Epithelial cell of proximal tubule (primary cell): Measurements from ENCODE around the gene CSTB. TPM values are rescaled to one million over a fixed set of nuclear protein-coding genes. Genes with fewer than 3 reads are reported as not detected.

Source experiments
- DNase-seq: peaks from one replicate; pipeline ENCODE4 v3.0.0-alpha.2; 2011; ENCODE audit warnings: low read depth
- H3K4me3 ChIP-seq: 2 replicates; pipeline ENCODE4 v1.5.1; 2011; ENCODE audit warnings: low read depth, mild to moderate bottlenecking, low read length
- total RNA-seq: library from RNA; depleted of rRNA; stranded (reverse); fragments of >200 nt; gene quantifications from 2 replicates; pipeline ENCODE4 v1.2.3, GENCODE V29; 2015
- TF ChIP-seq, protein P1 (sequence below): conservative IDR thresholded peaks from 2 replicates; pipeline ENCODE4 v1.5.1; 2012; ENCODE audit warnings: low read depth, mild to moderate bottlenecking, low read length

Gene CSTB
- total RNA-seq, 1 donor from 2014 or later, result 20.1 TPM

DNA sequence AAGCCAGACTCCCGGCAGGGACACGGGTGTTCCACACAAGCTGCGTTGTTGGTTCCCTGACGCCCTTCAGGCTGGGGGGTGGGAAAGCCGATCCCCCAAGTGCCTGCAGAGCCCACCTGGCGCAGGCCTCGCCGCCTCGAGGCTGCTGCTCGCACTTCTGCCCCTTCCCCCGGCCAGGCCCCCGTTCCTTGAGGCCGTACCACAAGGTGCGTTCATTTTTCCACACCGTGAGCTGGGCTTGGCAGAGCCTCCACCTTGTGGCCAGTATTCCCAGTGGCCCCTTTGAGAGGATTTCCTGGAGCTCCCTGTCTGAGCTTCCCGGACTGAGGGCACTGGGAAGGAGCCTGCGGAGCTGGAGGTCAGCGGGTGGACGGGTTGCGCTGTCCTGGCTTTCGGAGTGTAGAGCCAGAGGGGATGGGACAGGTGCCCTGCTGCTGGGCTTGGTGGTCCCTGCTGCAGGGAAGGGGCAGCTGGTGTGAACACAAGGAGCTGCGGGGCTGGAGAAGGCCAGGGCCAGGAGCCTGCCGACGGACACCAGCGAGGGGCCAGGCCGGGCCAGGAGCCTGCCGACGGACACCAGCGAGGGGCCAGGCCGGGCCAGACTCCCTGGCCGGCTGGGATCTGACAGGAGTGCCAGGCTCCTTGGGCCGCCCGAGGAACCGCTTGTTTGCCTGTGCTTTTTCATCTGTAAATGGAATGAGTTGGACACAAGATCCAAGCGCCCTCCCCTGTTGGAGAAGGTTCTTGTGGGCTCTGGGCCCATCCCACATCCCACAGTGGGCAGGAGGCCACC is 38.8 kb downstream of the CSTB start:
- TF ChIP-seq, protein P1, sequence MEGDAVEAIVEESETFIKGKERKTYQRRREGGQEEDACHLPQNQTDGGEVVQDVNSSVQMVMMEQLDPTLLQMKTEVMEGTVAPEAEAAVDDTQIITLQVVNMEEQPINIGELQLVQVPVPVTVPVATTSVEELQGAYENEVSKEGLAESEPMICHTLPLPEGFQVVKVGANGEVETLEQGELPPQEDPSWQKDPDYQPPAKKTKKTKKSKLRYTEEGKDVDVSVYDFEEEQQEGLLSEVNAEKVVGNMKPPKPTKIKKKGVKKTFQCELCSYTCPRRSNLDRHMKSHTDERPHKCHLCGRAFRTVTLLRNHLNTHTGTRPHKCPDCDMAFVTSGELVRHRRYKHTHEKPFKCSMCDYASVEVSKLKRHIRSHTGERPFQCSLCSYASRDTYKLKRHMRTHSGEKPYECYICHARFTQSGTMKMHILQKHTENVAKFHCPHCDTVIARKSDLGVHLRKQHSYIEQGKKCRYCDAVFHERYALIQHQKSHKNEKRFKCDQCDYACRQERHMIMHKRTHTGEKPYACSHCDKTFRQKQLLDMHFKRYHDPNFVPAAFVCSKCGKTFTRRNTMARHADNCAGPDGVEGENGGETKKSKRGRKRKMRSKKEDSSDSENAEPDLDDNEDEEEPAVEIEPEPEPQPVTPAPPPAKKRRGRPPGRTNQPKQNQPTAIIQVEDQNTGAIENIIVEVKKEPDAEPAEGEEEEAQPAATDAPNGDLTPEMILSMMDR, result no peak
- H3K4me3 ChIP-seq, result no peak overlapping the region

DNA sequence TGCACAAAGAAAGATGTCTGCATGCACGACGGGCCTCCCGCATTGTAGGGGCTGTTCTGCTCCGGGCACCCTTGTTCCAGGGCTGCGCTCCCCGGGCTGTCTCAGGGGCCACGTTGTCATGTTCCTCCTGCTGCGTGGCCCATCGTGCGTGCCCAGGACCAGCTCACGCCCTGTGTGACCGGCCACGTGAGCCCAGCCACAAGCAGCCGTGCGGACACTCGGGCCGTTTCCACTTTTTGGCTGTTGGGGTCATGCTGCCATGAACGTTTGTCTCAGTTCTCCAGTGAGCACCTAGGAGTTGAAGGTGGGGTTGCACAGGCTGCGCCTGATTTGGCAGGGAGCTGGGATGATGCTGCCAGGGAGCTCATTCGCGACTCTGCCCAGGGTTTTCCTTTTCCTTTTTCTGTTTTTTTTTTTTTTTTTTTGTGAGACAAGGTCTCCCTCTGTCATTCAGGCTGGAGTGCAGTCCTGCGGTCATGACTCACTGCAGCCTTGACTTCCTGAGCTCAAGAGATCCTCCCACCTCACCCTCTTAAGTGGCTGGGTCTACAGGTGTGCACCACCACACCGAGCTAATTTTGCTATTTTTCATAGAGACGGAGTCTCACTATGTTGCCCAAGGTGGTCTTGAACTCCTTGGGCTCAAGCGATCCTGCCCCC is 39.8 kb downstream of the CSTB start:
- no peak for DNase-seq
- no peak overlapping the region for H3K4me3 ChIP-seq
- TF ChIP-seq, protein P1, result no peak

More for the DNA sequence above, 38.8 kb downstream of the CSTB start:
- no peak for DNase-seq

DNA sequence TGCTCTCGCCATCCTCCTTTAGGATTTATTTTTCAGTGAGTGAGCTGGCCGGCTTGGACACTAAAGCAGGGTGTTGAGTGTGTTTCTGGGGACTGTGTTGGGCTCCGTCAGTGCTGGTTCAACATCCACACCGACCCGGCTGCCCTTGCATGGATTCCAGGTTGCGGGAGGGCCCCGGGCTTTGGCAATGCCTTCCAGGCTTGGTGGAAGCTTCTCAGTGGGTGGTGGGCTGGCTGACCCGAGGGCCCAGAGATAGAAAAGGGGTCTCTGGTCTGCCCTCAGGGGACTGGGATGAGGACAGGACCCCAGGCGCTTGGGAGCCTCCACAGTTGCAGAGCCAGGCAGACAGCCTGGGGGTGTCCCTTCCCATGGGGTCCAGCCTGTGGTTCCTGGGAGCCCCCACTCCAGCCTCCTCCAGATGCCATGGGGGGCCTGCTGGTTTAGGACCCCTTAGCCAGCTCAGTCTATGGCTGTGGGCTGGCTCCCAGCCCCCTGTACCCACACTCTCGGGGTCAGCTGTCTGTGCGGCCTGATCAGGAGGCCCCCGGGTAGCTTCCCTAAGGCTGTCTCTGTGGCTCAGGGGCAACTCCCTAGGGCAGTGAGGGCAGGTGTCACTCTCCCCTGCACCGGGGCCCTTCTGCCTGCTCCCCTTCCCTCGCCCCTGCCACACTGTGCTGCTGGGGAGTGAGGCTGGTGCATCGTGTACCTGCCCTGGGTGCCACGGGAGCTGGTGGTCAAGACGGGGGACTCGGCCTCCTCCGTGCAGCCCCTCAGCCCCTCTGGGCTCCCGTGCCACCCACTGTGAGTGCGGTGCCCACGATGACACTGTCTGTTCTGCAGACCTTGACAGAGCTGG is 40.6 kb downstream of the CSTB start:
- TF ChIP-seq, protein P1, result no peak
- no peak for DNase-seq
- H3K4me3 ChIP-seq, result no peak overlapping the region

DNA sequence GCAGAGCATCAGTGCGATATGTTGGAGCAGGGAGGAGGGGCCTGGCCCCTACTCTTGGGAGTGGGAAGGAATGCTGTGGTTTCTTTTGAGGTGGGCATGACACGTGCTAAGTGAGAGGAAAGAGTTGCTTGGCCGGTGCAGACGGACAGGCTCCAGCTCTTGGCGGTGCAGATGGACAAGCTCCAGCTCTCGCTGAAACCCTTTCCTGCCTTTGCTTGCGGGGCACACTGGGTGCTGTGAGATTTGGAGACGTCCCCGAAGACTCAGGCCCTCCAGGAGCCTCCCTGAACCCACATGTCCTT is 41.2 kb downstream of the CSTB start:
- no peak for DNase-seq
- TF ChIP-seq, protein P1, result no peak
- no peak overlapping the region for H3K4me3 ChIP-seq

DNA sequence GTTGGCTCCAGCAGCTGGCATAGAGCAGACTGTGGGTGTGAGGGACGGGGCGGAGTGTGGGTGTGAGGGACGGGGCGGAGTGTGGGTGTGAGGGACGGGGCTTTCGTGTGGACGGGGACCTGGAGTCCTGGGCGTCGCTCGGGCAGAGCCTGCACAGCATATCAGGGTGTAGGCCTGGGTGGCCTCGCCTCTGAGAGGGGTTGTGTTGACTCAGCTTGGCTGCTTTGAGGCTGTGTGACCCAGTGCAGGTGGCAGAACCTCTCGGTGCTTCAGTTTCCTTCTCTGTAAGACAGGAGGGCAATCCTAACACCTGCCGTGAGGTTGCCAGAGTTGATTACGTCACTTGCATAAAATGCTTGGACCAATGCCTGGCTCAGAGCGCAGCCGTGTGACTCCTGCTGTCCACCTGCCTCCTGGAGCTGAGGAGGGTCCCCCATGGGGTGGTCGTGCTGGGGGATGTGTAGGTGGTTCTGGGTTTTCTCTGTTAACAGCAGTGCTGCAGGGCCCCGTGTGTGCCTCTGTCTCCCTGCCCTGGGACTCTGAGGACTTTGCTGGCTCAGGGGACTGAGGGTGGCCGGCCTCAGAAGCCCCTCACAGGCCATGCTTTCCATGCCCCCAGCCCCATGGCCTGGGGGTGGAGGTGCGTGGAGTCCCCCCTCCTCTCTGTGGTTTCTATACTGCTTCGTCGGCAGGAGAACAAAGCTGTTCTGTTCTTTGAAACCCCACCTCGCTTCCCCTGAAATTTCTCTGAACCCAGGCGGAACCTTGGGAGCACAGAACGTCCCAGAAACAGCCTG is 41.8 kb downstream of the CSTB start:
- no peak overlapping the region for H3K4me3 ChIP-seq
- DNase-seq, result no peak
- TF ChIP-seq, protein P1, result no peak

DNA sequence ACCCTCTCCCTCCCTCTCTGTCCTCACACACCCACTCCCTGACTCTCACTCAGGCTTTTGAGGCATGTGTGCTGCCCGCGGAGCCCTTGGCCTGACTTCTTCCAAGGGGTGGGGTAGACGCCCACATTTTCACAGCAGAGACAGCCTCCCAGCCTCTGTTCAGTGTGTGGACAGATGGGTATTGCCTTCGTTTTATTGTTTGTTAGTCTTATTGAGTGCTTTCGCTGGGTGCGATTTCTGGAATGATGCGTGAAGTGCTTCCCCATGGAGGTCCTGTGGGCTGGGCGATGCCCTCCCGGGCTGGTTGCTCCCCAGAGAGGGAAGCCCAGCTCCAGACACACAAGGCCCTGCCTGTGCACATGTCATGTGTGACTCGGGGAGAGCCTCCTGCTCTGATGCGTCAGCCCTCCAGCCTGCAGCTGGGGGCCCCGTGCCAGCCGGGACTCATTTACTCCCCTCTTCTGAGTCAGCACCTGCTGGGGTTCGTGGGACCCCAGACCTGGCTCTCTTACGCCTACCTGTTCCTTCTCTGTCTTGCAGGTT is 42.5 kb downstream of the CSTB start:
- no peak overlapping the region for H3K4me3 ChIP-seq
- no peak for DNase-seq
- TF ChIP-seq, protein P1, result no peak
